Pancreas (tissue), 10 donors: ENCODE measurements around the gene SMIM35. TPM values are rescaled to one million over a fixed set of nuclear protein-coding genes. Genes with fewer than 3 reads are reported as not detected.

Source experiments
- ATAC-seq, 4 donors: fragments of 200-7000 bp; cut with Tn5 transposase; one replicate each; pipeline versions ENCODE4 v1.8.0 to v1.9.1; 2020; ENCODE audit warnings: mild to moderate bottlenecking in 4 of 4, moderate library complexity in 4 of 4
- DNase-seq, 6 donors: peaks; one replicate each; pipeline ENCODE4 v3.0.0-alpha.2; 2020
- FAIRE-seq: peaks from 2 replicates; lab custom pipeline; 2012; peaks lifted over from hg19 to GRCh38; lab: Jason Lieb, UNC
- H3K27ac ChIP-seq, 4 donors: fragments of 200-600 bp; sonication (generic); 1 replicate in 3 of 4; 2 replicates in 1 of 4; pipeline versions ENCODE4 v1.5.0 to v1.8.0; 2020
- H3K27me3 ChIP-seq, 4 donors: fragments of 200-600 bp; one replicate each; pipeline ENCODE4 v1.8.0; 2021
- H3K36me3 ChIP-seq, 3 donors: fragments of 200-600 bp; sonication (generic) in 1 of 3; one replicate each; pipeline versions ENCODE4 v1.5.0 to v1.8.0; 2020 to 2021
- H3K4me1 ChIP-seq, 3 donors: fragments of 200-600 bp; one replicate each; pipeline ENCODE4 v1.8.0; 2021
- H3K4me3 ChIP-seq, 4 donors: fragments of 200-600 bp; sonication (generic) in 2 of 4; one replicate each; pipeline versions ENCODE4 v1.5.0 to v1.8.0; 2020 to 2021
- H3K9me3 ChIP-seq, 4 donors: fragments of 200-600 bp; one replicate each; pipeline ENCODE4 v1.8.0; 2021
- CTCF ChIP-seq, 4 donors: fragments of 200-600 bp; sonication (generic) in 3 of 4; IDR thresholded peaks; one replicate each; pipeline versions ENCODE4 v1.5.0 to v1.8.0; 2021; ENCODE audit warnings: antibody characterized with exemption in 4 of 4
- WGBS, 2 donors: extraction: QIAGEN DNeasy Blood & Tissue Kit; methylation state at CpG; one replicate each; pipeline ENCODE4 v1.1.7; 2013; 5-methylcytosine and 5-hydroxymethylcytosine counted together
- intact Hi-C, 3 donors: fragments of 100-400 bp; cut with DNase I; formaldehyde crosslinking; loops; one replicate each; pipeline versions ENCODE4 v1.11.1 to v1.14.2; 2022
- polyA plus RNA-seq, 2 donors: library from polyadenylated mRNA; stranded (reverse); fragments of 200-250 nt; gene quantifications; one replicate each; pipeline ENCODE4 v1.2.3, GENCODE V29; 2013
- total RNA-seq, 6 donors: library from RNA; stranded (reverse); fragmentation: NEBNext Ultra II Directional in 4 of 6; extraction: Animal tissue kit (Norgen Biotek cat#: 25700) in 4 of 6; gene quantifications; one replicate each; pipeline versions ENCODE4 v1.2.1 to v1.2.4, GENCODE V29; 2021 to 2023
- donor health status: healthy with polysubstance abuse.
- donor health status: DM: no; HTN: no; CAD: no; lungs with moderate emphysema.
- donor health status: DM: no; HTN: no; CAD: no.
- donor health status: control.
- donor health status: control.
- donor health status: Bipolar disorder and iron deficiency.
- donor health status: DM: yes; HTN: yes; CAD: no.
- donor health status: DM: no; HTN: no; CAD: no.
- donor health status: DM: no; HTN: no; CAD: no.
- donor health status: DM: yes; HTN: yes; CAD: no.

The SMIM35 gene
- total and polyA plus RNA-seq, 8 donors = 0.02 TPM; not detected in 7

DNA sequence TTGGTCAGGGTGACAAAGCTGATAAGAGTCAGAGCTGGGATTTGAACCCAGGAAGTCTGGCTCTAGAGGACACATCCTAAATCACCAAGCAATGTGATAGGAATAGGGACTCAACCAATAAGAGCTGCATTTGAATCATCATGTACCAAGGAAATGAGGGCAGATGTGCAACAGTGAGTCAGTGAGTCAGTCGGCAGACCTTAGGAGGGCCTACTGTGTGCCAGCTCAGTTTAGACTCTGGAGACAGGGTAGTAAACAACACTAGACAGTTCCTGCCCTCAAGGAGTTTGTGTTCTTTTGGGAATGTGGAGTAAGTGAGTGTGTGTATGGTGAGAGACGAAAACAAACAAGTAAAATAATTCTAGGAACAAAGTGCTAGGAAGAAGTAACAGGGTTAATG lies 89.4 kb downstream of the SMIM35 start:
- ATAC-seq (no peak), FAIRE-seq (no peak), DNase-seq (no peak)
- Histone ChIP-seq H3K4me3 (no peak overlapping the region), H3K36me3 (no peaks in the 10 kb centered on the region), H3K9me3 (no peaks in the 10 kb centered on the region), H3K27ac (no peak overlapping the region), H3K27me3 (no peaks in the 10 kb centered on the region), H3K4me1 (no peaks in the 10 kb centered on the region)
- no peak for TF ChIP-seq CTCF (IDR thresholded peaks at IDR 0.05)
- WGBS, 2 donors = 87% methylated on average over 2 of the region's 2 CpGs
- intact Hi-C loops = no loop called here

DNA sequence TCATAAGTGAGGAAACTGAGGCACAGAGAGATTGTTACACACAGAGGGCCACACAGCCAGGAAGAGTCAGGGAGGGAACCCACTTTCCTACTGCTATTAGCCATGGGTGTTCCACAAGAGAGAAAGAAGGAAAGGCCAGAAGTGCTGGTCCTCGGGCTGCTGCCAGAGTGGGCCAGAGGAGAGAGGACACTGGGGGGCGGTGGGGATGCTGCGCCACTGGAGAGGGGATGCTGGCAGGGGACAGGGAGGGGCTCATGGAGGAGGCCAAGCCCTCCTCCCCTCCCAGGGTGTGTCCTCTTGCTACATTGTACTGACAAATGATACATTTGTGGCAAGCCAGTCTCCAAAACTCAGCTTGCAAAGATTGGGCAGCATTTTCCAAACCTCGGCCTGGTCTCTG lies 90.7 kb downstream of the SMIM35 start:
- H3K27me3 ChIP-seq = no peaks in the 10 kb centered on the region
- no peak for TF ChIP-seq CTCF (IDR thresholded peaks at IDR 0.05)
- no peak for FAIRE-seq
- H3K27ac ChIP-seq = no peak overlapping the region
- ATAC-seq = no peak
- no peaks in the 10 kb centered on the region for H3K4me1 ChIP-seq
- no peaks in the 10 kb centered on the region for H3K36me3 ChIP-seq
- WGBS, 2 donors = 86 to 92% methylated on average over 4 of the region's 4 CpGs
- H3K4me3 ChIP-seq = no peak overlapping the region
- intact Hi-C loops = no loop called here
- no peak for DNase-seq
- H3K9me3 ChIP-seq = no peaks in the 10 kb centered on the region

DNA sequence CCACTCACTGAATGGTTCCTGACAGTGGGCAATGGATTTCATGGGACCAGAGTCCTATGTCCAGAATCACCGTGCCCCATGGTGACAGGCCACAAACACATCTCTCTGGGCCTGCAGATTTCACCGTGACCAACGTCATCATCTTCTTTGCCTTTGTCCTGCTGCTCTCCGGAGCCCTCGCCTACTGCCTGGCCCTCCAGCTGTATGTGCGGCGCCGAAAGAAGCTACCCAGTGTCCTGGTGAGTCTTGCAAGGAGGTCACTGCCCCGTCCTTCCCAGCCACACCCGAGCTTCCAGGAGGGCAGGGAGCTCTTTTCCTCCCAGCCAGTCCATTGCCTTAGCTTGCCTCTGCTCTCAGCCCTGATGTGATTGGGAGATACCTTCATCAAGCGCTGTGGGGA lies 91.3 kb downstream of the SMIM35 start:
- no peaks in the 10 kb centered on the region for H3K27me3 ChIP-seq
- FAIRE-seq (no peak), DNase-seq (no peak), ATAC-seq (no peak)
- no peak for TF ChIP-seq CTCF (IDR thresholded peaks at IDR 0.05)
- no peak overlapping the region for H3K4me3 ChIP-seq
- H3K4me1 ChIP-seq = no peaks in the 10 kb centered on the region
- H3K36me3 ChIP-seq = no peaks in the 10 kb centered on the region
- WGBS, 2 donors = 87 to 89% methylated on average over 11 of the region's 11 CpGs
- intact Hi-C loops = no loop called here
- H3K27ac ChIP-seq = no peak overlapping the region
- no peaks in the 10 kb centered on the region for H3K9me3 ChIP-seq

DNA sequence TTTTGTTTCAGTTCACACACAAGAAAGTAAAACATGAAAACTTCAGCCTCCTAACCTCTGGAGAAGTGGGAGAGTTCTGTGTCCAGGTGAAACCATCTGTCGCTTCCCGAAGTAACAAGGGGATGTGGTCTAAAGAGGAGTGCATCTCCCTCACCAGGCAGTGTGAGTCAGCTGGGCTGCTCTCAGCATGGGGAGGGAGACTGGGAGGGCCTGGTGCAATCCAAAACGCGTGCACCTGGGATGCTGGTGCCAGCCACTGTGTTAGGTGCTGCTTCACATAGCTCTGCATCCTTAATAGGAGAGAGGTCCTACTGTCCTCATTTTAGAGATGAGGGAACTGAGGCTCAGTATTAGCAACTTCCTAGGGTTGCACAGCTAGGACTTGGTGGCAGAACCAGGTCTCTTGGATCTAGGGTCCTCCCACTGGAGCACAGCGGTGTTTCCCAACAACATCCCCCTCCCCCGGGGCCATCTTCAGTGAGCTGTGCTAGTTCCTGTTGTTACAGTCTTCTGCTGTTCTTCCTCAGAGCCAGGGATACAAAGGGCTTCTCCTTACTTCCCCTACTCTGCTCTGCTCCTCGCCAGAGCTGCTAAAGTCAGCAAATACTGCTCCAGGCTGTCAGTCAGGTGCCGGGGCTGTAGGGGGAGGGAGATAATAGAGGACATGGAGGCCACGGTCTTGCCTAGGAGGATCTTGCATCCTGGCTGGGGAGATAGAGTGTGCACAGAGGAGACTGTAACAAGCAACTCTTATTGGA lies 92.6 kb downstream of the SMIM35 start:
- peak in 3 of 4 donors; percentile 29 to 74 (median 67) for ATAC-seq

More for the DNA sequence above, 92.6 kb downstream of the SMIM35 start:
- no peak for DNase-seq
- no peaks in the 10 kb centered on the region for H3K36me3 ChIP-seq
- no peaks in the 10 kb centered on the region for H3K9me3 ChIP-seq
- no peak overlapping the region for H3K27ac ChIP-seq
- 67 to 78% methylated on average over 9 of the region's 9 CpGs for WGBS, 2 donors
- H3K4me3 ChIP-seq = no peak overlapping the region
- no peak for TF ChIP-seq CTCF (IDR thresholded peaks at IDR 0.05)
- H3K27me3 ChIP-seq = no peaks in the 10 kb centered on the region
- FAIRE-seq = no peak
- H3K4me1 ChIP-seq = no peaks in the 10 kb centered on the region
- intact Hi-C loops = no loop called here
